Measurements from ENCODE around the gene BRD3OS.
A peak's percentile ranks its signal among the peaks of the same experiment; 100 is the strongest.

Gene BRD3OS

GRCh38 chr9:134030821-134031470 lies 5.7 kb downstream of the BRD3OS start:
- DNase-seq: peak; percentile 8
- no peak overlapping the region for H3K27ac Mint-ChIP-seq
- no peaks in the 10 kb centered on the region for H3K9me3 Mint-ChIP-seq
- no peak overlapping the region for H3K4me3 Mint-ChIP-seq
- H3K27me3 Mint-ChIP-seq: no peaks in the 10 kb centered on the region
- peaks cover 27% of the 10 kb centered on the region for H3K36me3 Mint-ChIP-seq
- CTCF ChIA-PET: interaction anchor here (0.6 kb wide), 1 partner anchor 693 kb away, joined by 3 read pairs; no protein-coding TSS in a partner anchor
- H3K4me1 Mint-ChIP-seq: peaks cover 11% of the 10 kb centered on the region

DNA sequence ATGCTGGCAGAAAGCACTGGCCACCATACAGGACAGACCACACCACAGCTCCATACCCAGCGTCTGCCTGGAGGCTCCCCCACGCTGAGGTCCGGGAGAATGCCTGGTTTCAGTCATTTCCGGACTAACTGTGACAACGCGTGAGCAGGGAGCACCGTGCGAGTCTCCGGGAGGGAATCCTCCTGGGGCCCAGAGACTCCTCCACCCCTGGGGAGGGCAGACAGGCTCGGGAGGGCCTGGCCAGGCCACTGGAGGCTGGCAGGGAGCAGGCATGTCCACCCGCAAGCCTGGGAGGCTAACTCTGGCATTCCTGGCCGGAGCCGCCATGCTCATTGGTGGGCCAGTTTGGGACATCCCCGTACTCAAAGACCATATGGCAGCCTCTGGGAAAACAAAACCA lies 6.5 kb downstream of the BRD3OS start:
- CTCF ChIA-PET: no interaction called here
- Mint-ChIP-seq H3K36me3 (peaks cover 30% of the 10 kb centered on the region), H3K27ac (no peak overlapping the region), H3K4me1 (peaks cover 6% of the 10 kb centered on the region), H3K4me3 (no peak overlapping the region), H3K9me3 (no peaks in the 10 kb centered on the region), H3K27me3 (no peaks in the 10 kb centered on the region)
- DNase-seq: peak; percentile 8

- H3K4me1 Mint-ChIP-seq: peaks cover 2% of the 10 kb centered on the region
- peak; percentile 12 for DNase-seq
- H3K27ac Mint-ChIP-seq: no peak overlapping the region
- peaks cover 32% of the 10 kb centered on the region for H3K36me3 Mint-ChIP-seq
- CTCF ChIA-PET: no interaction called here
- no peaks in the 10 kb centered on the region for H3K27me3 Mint-ChIP-seq
- no peaks in the 10 kb centered on the region for H3K9me3 Mint-ChIP-seq
- H3K4me3 Mint-ChIP-seq: no peak overlapping the region
Observed at GRCh38 chr9:134032456-134033222, 7.4 kb downstream of the BRD3OS start.

- CTCF ChIA-PET: interaction anchor here (1.2 kb wide), 1 partner anchor 8 kb away, joined by 3 read pairs; the partner anchor contains the start of gene BRD3OS
- no peak overlapping the region for H3K27ac Mint-ChIP-seq
- no peaks in the 10 kb centered on the region for H3K27me3 Mint-ChIP-seq
- H3K4me1 Mint-ChIP-seq: peaks cover 2% of the 10 kb centered on the region
- DNase-seq: peak; percentile 19
- no peaks in the 10 kb centered on the region for H3K9me3 Mint-ChIP-seq
- no peak overlapping the region for H3K4me3 Mint-ChIP-seq
- H3K36me3 Mint-ChIP-seq: peaks cover 34% of the 10 kb centered on the region
Observed at GRCh38 chr9:134033516-134034214, 8.4 kb downstream of the BRD3OS start.

- H3K9me3 Mint-ChIP-seq: no peaks in the 10 kb centered on the region
- no peak overlapping the region for H3K4me3 Mint-ChIP-seq
- H3K4me1 Mint-ChIP-seq: peaks cover 2% of the 10 kb centered on the region
- H3K36me3 Mint-ChIP-seq: peaks cover 41% of the 10 kb centered on the region
- H3K27me3 Mint-ChIP-seq: no peaks in the 10 kb centered on the region
- DNase-seq: peak; percentile 10
- CTCF ChIA-PET: interaction anchor here (1.2 kb wide), 1 partner anchor 9 kb away, joined by 3 read pairs; the partner anchor contains the start of gene BRD3OS
- no peak overlapping the region for H3K27ac Mint-ChIP-seq
Observed at GRCh38 chr9:134034215-134035040, 9.1 kb downstream of the BRD3OS start.

- Mint-ChIP-seq H3K9me3 (no peaks in the 10 kb centered on the region), H3K36me3 (peaks cover 48% of the 10 kb centered on the region), H3K4me1 (peaks cover 2% of the 10 kb centered on the region), H3K27me3 (no peaks in the 10 kb centered on the region), H3K27ac (no peak overlapping the region), H3K4me3 (no peak overlapping the region)
- CTCF ChIA-PET: interaction anchor here (1.2 kb wide), 1 partner anchor 10 kb away, joined by 3 read pairs; the partner anchor contains the start of gene BRD3OS
- peak; percentile 19 for DNase-seq
Observed at GRCh38 chr9:134035041-134036039, 10.1 kb downstream of the BRD3OS start.

DNA sequence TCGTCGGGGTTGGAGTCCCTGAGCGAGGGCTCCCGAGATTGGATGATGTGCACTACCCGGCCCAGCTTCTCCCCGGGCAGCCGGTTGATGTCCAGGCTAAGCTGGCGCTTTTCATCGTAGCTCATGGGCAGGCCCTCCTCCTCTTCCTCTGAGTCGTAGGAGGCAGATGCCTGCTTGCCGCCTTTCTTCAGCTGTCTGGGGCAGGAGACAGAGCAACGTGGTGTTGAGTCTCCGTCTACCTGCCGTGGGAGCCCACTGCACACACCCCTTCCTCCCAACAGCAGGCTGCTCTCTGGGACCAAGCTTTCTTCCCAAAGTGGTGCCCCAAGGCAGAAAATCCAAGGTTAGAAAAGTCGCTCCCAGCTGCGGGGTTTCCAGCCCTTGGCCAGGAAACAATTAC lies 10.8 kb downstream of the BRD3OS start:
- CTCF ChIA-PET: no interaction called here
- Mint-ChIP-seq H3K27ac (no peak overlapping the region), H3K9me3 (no peaks in the 10 kb centered on the region), H3K4me3 (no peak overlapping the region), H3K27me3 (no peaks in the 10 kb centered on the region), H3K4me1 (peaks cover 2% of the 10 kb centered on the region), H3K36me3 (peaks cover 47% of the 10 kb centered on the region)
- peak; percentile 8 for DNase-seq

GRCh38 chr9:134037641-134038040 lies 12.4 kb downstream of the BRD3OS start:
- Mint-ChIP-seq H3K4me3 (no peak overlapping the region), H3K27me3 (no peaks in the 10 kb centered on the region), H3K36me3 (peaks cover 49% of the 10 kb centered on the region), H3K9me3 (no peaks in the 10 kb centered on the region), H3K4me1 (peaks cover 2% of the 10 kb centered on the region), H3K27ac (no peak overlapping the region)
- DNase-seq: no peak
- CTCF ChIA-PET: no interaction called here

GRCh38 chr9:134039386-134040175 lies 14.3 kb downstream of the BRD3OS start:
- Mint-ChIP-seq H3K27ac (no peak overlapping the region), H3K9me3 (no peaks in the 10 kb centered on the region), H3K4me1 (no peaks in the 10 kb centered on the region), H3K4me3 (no peak overlapping the region), H3K36me3 (peaks cover 45% of the 10 kb centered on the region), H3K27me3 (no peaks in the 10 kb centered on the region)
- CTCF ChIA-PET: no interaction called here
- no peak for DNase-seq

GRCh38 chr9:134040176-134040565 lies 14.9 kb downstream of the BRD3OS start:
- no peak overlapping the region for H3K27ac Mint-ChIP-seq
- H3K4me1 Mint-ChIP-seq: no peaks in the 10 kb centered on the region
- H3K27me3 Mint-ChIP-seq: no peaks in the 10 kb centered on the region
- H3K36me3 Mint-ChIP-seq: peaks cover 43% of the 10 kb centered on the region
- no peak overlapping the region for H3K4me3 Mint-ChIP-seq
- no peaks in the 10 kb centered on the region for H3K9me3 Mint-ChIP-seq
- no peak for DNase-seq
- CTCF ChIA-PET: no interaction called here

GRCh38 chr9:134040781-134041648 lies 15.7 kb downstream of the BRD3OS start:
- CTCF ChIA-PET: no interaction called here
- Mint-ChIP-seq H3K9me3 (no peaks in the 10 kb centered on the region), H3K27ac (no peak overlapping the region), H3K36me3 (peaks cover 40% of the 10 kb centered on the region), H3K4me3 (no peak overlapping the region), H3K27me3 (no peaks in the 10 kb centered on the region), H3K4me1 (no peaks in the 10 kb centered on the region)
- DNase-seq: no peak

DNA sequence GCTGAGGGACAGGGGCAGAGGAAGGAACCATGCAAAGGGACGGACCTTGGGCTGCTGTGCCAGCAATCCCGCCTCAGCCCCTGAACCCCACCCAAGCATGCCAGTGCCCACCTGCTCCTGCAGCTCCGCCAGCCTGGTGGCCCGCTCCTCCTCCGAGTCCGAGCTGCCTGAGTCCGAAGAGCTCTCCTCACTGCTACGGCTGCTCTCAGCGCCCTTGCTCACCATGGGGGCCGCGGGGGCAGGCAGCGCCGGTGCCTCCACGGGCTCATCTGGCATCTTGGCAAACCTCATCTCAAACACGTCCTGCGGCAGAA lies 16.3 kb downstream of the BRD3OS start:
- H3K4me3 Mint-ChIP-seq: no peak overlapping the region
- H3K27me3 Mint-ChIP-seq: no peaks in the 10 kb centered on the region
- no peak for DNase-seq
- no peak overlapping the region for H3K27ac Mint-ChIP-seq
- no peaks in the 10 kb centered on the region for H3K4me1 Mint-ChIP-seq
- H3K9me3 Mint-ChIP-seq: no peaks in the 10 kb centered on the region
- CTCF ChIA-PET: no interaction called here
- peaks cover 37% of the 10 kb centered on the region for H3K36me3 Mint-ChIP-seq

Measured in activated naive CD4-positive, alpha-beta T cell treated with anti-CD3 and anti-CD28 coated beads, Interleukin-2, amount 10 ng/mL, durations not matched to agents 7 days and 5 days (primary cell).